HG03108 (cell line): ENCODE data around the gene ZMAT3.
A peak's percentile ranks its signal among the peaks of the same experiment; 100 is the strongest.

Source experiments
- ATAC-seq: cut with Tn5 transposase; IDR thresholded peaks from one replicate; pipeline ENCODE4 v1.9.1; 2021; ENCODE audit warnings: moderate library complexity; ENCODE audit not compliant: unreplicated experiment

The ZMAT3 gene

GRCh38 chr3:179027326-179027900, 44.2 kb downstream of the ZMAT3 start:
- ATAC-seq, result no peak

- no peak for ATAC-seq
Observed at GRCh38 chr3:179026636-179027035, 45.0 kb downstream of the ZMAT3 start.

GRCh38 chr3:179021119-179021903, 50.3 kb downstream of the ZMAT3 start:
- ATAC-seq, result no peak

GRCh38 chr3:179020112-179020511, 51.5 kb downstream of the ZMAT3 start:
- no peak for ATAC-seq

GRCh38 chr3:179018808-179019207, 52.8 kb downstream of the ZMAT3 start:
- ATAC-seq, result no peak

GRCh38 chr3:179016979-179017670, 54.5 kb downstream of the ZMAT3 start:
- ATAC-seq, result peak; percentile 62

- peak; percentile 48 for ATAC-seq
Observed at GRCh38 chr3:179015551-179016020, 56.0 kb downstream of the ZMAT3 start.

GRCh38 chr3:179005706-179006105, 65.9 kb downstream of the ZMAT3 start:
- ATAC-seq, result no peak

GRCh38 chr3:179005213-179005612, 66.4 kb downstream of the ZMAT3 start:
- ATAC-seq, result no peak

- no peak for ATAC-seq
Observed at GRCh38 chr3:179000659-179001058, 71.0 kb downstream of the ZMAT3 start.

GRCh38 chr3:179000144-179000543, 71.5 kb downstream of the ZMAT3 start:
- peak; percentile 78 for ATAC-seq

DNA sequence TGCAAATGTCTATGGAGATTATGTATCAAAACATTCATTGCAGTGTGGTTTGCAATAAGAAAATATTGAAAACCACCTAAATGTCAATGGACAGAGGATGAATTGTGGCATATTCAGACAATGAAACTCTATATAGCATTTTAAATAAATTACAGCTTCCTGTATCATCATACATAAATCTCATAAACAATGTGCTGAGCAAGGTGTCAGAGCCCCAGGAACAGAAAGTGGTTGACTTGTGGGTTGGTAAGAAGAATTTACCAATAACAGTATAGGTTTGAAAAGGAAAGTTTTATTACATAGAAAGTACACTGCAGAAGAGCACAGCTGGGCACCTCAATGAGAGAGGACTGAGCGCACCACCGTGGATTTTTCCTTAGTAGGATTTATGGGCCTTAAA, 75.2 kb downstream of the ZMAT3 start:
- no peak for ATAC-seq

DNA sequence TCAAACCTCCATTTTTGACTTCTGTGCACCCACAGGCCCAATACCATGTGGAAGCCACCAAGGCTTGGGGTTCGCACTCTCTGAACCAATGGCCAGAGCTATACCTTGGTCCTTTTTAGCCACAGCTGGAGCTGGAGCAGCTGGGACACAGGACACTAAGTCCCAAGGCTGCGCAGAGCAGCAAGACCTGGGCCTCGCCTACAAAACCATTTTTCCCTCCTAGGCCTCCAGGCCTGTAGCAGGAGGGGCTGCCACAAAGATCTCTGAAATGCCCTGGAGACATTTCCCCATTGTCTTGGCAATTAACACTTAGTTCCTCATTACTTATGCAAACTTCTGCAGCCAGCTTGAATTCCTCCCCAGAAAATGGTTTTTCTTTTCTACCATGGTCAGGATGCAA, 81.3 kb downstream of the ZMAT3 start:
- ATAC-seq, result no peak

DNA sequence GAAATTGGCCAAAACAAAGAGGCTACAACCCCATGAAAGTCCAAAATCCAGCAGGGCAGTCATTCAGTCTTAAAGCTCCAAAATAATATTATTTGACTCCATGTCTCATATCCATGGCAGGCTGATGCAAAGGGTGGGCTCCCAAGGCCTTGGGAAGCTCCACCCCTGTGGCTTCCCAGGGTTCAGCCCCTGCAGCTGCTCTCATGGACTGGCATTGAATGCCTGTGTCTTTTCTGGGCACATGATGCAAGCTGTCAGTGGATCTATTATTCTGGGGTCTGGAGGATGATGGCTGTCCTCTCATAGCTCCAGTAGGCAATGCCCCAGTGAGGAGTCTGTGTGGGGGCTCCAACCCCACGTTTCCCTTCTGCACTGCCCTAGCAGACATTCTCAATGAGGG, 81.8 kb downstream of the ZMAT3 start:
- no peak for ATAC-seq

DNA sequence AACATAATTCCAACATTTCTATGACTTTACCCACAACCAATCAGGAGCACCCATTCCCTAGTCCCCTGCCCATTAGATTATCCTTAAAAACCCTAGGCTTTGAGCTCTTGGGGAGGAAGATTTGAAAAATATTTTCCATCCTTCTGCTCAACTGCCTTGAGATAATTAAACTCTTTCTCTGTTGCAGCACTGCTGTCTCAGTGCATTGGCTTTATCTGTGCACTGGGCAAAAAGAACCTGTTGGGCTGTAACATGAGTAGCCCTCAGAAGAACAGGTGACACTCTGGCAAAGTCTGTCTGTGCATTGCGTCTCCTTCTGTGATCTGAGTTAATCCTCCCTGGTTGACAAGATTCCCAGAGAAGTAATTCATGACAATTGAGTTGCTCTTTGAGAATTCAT, 83.9 kb downstream of the ZMAT3 start:
- ATAC-seq, result no peak

DNA sequence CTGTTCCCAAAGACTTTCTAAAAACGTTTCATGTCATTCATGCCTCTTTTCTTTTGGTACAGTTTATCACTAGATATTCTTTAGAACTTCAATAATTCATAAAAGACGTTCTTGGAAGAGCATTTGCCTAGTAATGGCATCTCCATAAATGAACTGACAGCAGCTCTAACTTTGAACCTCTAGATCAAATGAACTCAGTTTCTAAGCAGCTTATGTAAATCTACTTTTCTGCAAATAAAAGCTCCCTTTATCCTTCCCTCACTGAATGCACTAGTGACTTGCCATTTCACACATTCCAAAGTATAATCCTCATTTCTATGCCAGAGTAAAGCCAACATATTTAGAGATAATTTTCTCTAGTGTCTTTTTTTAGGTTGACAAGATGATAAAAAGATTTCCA, 85.2 kb downstream of the ZMAT3 start:
- ATAC-seq, result no peak

DNA sequence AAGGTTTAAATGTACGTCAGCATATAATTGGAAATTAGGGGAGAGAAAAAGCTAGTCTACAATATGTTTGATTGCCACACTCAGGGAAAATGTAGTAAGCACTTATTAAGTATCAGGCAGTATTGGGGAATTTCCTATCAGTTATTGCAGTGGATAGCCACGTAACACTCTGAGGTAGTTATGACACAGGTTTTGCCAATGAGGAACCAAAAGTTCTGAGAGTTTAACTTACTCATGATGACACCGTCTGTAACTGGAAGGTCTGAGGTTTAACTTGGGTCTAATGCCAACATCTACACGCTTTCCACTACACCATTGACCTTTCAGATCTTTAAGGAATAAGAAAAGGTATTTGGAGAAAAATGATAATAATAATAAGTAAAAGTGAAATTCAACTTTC, 89.5 kb downstream of the ZMAT3 start:
- ATAC-seq, result peak; percentile 67

DNA sequence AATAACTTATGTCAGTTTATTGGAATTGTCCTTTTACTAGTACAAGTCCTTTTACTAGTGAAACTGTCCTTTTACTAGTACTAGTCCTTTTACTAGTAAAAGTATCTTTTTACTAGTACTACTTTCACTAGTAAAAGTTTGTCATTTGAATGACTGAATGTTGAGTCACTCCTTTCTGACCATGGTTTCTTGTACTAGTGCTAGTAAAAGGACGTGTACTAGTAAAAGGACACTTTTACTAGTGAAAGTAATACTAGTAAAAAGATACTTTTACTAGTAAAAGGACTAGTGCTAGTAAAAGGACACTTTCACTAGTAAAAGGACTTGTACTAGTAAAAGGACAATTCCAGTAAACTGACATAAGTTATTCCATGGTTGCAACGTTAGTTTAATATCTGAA, 96.3 kb downstream of the ZMAT3 start:
- ATAC-seq, result no peak

DNA sequence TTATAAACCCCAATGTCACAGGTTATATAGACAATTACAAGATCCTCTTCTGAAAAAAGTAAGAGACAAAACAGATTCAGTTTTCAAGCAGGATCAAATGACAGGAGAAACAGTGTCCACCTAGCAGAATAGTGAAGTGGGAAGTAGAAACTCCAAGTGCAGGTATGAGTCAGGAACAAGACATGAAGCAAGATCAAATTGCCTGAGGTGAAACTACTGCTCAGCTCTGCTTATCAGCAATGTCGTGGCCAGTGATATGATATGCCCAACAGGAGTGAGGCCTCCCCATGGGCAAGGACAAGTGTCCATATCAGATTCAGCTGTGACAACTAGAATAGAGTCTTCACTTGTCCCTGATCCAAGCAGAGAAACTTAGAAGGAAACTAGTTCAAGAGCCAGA, 100.0 kb downstream of the ZMAT3 start:
- ATAC-seq, result no peak

GRCh38 chr3:178969004-178969700, 102.5 kb downstream of the ZMAT3 start:
- ATAC-seq, result peak; percentile 85
